GM19025 (cell line): ENCODE results near the gene RMND1.
"Not testable (repeated sequence)": the region's sequence is repeated elsewhere in the genome, so short reads cannot be mapped to it uniquely, and the experiment has no call there.

Experiments
- ATAC-seq: cut with Tn5 transposase; IDR thresholded peaks from one replicate; pipeline ENCODE4 v1.9.1; 2021; ENCODE audit warnings: mild to moderate bottlenecking, low read depth, moderate library complexity; ENCODE audit not compliant: unreplicated experiment

The RMND1 gene

GRCh38 chr6:151389618-151390275, 62.2 kb downstream of the RMND1 start:
- peak; percentile 58 for ATAC-seq

GRCh38 chr6:151388997-151389617, 62.8 kb downstream of the RMND1 start:
- no peak for ATAC-seq

DNA sequence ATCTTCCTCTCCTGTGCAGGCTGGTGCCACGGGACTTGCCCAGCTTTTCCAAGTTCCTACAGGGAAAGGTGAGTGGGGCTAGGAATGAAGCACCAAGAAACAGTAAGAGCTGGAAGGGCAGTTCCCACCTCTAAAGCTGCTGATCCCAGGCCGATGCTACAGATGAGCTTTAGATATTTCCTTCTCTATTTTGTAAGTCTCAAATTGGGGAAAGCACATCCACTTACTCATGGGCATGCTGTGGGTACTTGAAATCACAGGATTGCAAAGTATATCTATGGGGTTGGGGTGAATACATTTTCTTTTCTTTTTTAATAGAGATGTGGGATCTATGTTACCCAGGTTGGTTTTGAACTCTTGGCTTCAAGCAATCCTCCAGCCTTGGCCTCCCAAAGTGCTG, 63.7 kb downstream of the RMND1 start:
- no peak for ATAC-seq

- no peak for ATAC-seq
Measured at GRCh38 chr6:151387175-151387970, 64.6 kb downstream of the RMND1 start.

- ATAC-seq = no peak
Measured at GRCh38 chr6:151385177-151385576, 66.7 kb downstream of the RMND1 start.

DNA sequence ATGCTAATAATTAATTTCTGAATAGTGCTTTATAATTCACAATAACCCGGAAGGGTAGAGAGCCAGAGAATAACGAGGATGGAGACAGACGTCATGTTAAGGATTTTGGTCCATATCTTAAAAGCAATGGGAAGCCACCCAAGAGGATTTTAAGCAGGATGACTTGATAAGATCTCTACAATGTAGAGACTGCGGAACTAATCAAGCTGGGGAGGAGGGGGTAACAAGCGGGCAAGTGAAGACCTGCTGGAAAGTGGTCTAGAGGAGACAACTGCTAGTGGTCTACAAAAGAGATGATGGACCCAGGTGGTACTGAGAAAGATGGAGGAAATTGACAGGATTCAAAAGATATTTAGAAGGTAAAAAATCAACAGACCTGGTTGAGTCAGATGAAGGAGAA, 67.8 kb downstream of the RMND1 start:
- ATAC-seq = no peak

DNA sequence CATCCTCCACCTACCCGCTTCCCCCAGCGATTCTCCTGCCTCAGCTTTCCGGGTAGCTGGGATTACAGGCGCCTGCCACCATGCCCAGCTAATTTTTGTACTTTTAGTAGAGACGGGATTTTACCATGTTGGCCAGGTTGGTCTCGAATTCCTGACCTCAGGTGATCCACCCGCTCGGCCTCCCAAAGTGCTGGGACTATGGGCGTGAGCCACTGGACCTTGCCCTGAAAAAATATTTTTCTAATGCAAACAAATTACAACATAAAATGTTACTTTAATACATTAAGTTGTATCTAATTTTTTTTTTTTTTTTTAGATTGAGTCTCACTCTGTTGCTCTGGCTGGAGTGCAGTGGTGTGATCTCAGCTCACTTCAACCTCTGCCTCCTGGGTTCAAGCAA, 69.3 kb downstream of the RMND1 start:
- not testable (repeated sequence) for ATAC-seq

- ATAC-seq = no peak
Measured at GRCh38 chr6:151381722-151382121, 70.2 kb downstream of the RMND1 start.

DNA sequence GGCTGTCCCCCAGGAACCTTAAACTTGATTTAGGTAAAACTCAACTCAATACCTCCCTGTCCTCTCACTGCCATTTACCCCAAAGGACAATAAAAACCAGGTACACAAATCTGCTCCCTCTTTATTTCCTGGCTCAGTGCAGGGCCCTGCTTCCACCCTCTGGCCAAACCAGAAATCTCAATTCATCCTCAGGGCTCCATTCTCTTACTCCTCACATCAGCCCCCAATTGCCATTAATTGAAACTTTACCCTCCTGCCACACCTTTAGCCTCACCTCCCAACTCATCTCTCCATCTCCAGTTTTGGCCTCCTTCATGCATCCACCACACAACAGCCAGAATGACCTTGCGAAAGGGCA, 71.1 kb downstream of the RMND1 start:
- no peak for ATAC-seq

GRCh38 chr6:151379933-151380847, 71.7 kb downstream of the RMND1 start:
- ATAC-seq = peak; percentile 48

DNA sequence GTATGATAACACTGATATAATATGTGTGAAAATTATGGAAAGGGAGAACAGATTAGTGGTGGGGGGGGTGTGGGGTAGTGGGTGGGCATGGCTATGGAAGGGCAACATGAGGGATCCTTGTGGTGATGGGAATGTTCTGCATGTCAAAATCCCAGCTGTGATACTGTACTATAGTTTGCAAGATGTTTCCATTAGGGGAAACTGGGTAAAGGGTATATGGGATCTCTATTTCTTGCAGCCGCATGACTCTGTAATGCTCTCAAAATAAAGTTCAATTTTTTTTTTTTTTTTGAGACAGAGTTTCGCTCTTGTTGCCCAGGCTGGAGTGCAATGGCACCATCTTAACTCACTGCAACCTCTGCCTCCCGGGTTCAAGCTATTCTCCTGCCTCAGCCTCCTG, 74.8 kb downstream of the RMND1 start:
- no peak for ATAC-seq

- ATAC-seq = no peak
Measured at GRCh38 chr6:151376440-151376839, 75.5 kb downstream of the RMND1 start.

DNA sequence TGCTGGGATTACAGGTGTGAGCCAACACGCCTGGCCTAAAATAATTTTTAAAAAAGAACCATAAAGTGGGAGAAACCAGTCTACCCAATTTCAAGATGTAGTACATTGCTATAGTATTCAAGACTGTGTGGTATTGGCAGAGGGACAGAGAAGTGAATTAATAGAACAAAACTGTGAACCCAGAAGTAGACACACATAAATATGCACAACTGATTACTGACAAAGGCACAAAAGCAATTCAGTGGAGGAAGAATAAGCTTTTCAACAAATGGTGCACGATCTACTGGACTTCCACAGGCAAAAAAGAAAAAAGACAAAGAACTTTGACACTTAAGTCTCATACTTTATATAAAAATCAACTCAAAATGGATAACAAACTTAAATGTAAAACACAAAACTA, 76.1 kb downstream of the RMND1 start:
- ATAC-seq = no peak

- no peak for ATAC-seq
Measured at GRCh38 chr6:151374036-151374683, 77.8 kb downstream of the RMND1 start.

- no peak for ATAC-seq
Measured at GRCh38 chr6:151372164-151372563, 79.8 kb downstream of the RMND1 start.

GRCh38 chr6:151370509-151371078, 81.3 kb downstream of the RMND1 start:
- no peak for ATAC-seq

DNA sequence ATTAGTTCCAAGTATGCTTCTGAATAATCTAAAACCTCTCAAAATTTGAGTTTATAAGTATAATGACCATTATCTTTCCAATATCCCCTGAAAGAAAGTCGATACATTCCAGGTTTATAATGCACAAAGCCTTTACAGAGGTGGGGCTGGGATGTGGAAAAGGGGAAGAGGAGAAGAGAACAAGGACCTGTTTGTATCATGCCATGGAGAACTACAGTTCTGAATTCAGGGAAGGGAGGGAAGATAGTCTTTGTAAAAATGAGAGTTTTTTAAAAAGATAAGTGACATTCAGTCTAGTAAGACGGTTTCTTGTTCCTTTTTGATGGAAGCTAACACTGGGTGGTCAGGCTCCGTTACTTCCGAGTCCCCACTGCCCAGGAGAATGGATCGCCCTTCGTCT, 86.7 kb downstream of the RMND1 start:
- ATAC-seq = no peak

GRCh38 chr6:151359486-151359885, 92.4 kb downstream of the RMND1 start:
- no peak for ATAC-seq

DNA sequence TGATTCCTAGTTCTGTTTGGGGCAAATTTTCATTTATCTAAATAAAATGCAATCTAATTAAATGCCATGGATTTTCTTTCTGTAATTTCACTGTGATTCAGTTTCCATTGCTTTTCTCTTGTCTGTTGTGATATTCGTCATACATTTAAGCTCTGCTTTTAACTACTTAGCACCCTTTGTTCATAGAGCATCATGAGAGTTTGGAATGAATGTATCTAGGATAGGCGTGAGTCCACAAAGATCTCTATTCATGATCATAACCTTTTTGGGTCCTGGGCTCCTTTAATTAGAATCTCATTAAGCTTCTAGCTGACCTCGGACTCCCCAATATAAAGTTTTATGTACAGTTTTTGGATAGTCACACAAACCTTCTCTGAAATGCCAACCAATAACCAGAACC, 93.5 kb downstream of the RMND1 start:
- ATAC-seq = no peak
